ENCODE results near the gene CARD10.

- TF ChIP-seq CTCF (IDR thresholded peaks at IDR 0.05): no peak
- TF ChIP-seq FOXM1 (IDR thresholded peaks at IDR 0.05; ENCODE audit: low read depth): no peak
- TF ChIP-seq JUND (IDR thresholded peaks at IDR 0.05): no peak
- no peak for TF ChIP-seq PBX3 (IDR thresholded peaks at IDR 0.05)
- no peak for TF ChIP-seq REST (IDR thresholded peaks at IDR 0.05; ENCODE audit: low read depth, low read length)
Observed at GRCh38 chr22:37501610-37502341, 17.4 kb downstream of the CARD10 start.

Data from SK-N-SH (cell line).